Large intestine (tissue), 3 donors: ENCODE data around the gene LAMC1. TPM values are rescaled to one million over a fixed set of nuclear protein-coding genes. Genes with fewer than 3 reads are reported as not detected.

Experiments used
- DNase-seq, 2 donors: peaks; one replicate each; pipeline versions ENCODE4 v3.0.0 to v3.0.0-alpha.2; 2013
- H3K27ac ChIP-seq: one replicate; pipeline ENCODE4 v1.5.1; 2013; ENCODE audit warnings: low read length
- H3K27me3 ChIP-seq: 2 replicates; pipeline ENCODE4 v1.6.1; 2013; ENCODE audit warnings: low read length; ENCODE audit not compliant: control insufficient read depth, insufficient read depth
- H3K36me3 ChIP-seq: 2 replicates; pipeline ENCODE4 v1.6.1; 2013; ENCODE audit warnings: low read length; ENCODE audit not compliant: control insufficient read depth, insufficient read depth
- H3K4me1 ChIP-seq: one replicate; pipeline ENCODE4 v1.6.1; 2013; ENCODE audit warnings: low read length; ENCODE audit not compliant: control insufficient read depth, insufficient read depth
- H3K4me3 ChIP-seq: one replicate; pipeline ENCODE4 v1.5.1; 2013; ENCODE audit warnings: low read length
- H3K9me3 ChIP-seq: one replicate; pipeline ENCODE4 v1.6.1; 2013; ENCODE audit warnings: mild to moderate bottlenecking, low read depth, low read length, moderate library complexity; ENCODE audit not compliant: control insufficient read depth
- WGBS: methylation state at CpG from one replicate; pipeline ENCODE4 v1.1.5; 2013; ENCODE audit warnings: low lambda C conversion rate; ENCODE audit not compliant: insufficient coverage; 5-methylcytosine and 5-hydroxymethylcytosine counted together
- polyA plus RNA-seq: library from polyadenylated mRNA; unstranded; fragments of 120-200 nt; gene quantifications from one replicate; pipeline ENCODE4 v1.2.1, GENCODE V29; 2013

LAMC1 gene
- polyA plus RNA-seq, 1 donor: 93.3 TPM

- peaks cover 5% of the 10 kb centered on the region for H3K4me1 ChIP-seq
- no peaks in the 10 kb centered on the region for H3K9me3 ChIP-seq
- no peaks in the 10 kb centered on the region for H3K27me3 ChIP-seq
- no peak for DNase-seq
- no peaks in the 10 kb centered on the region for H3K36me3 ChIP-seq
- no peak overlapping the region for H3K4me3 ChIP-seq
- H3K27ac ChIP-seq: no peak overlapping the region
- WGBS: 0% methylated on average over 1 of the region's 3 CpGs
Measured at GRCh38 chr1:183043254-183043653, 20.0 kb downstream of the LAMC1 start.

GRCh38 chr1:183043872-183044854, 20.9 kb downstream of the LAMC1 start:
- H3K27ac ChIP-seq: no peak overlapping the region
- H3K4me1 ChIP-seq: peaks cover 5% of the 10 kb centered on the region

GRCh38 chr1:183044893-183045649, 21.9 kb downstream of the LAMC1 start:
- no peak for DNase-seq
- Histone ChIP-seq H3K27me3 (no peaks in the 10 kb centered on the region), H3K36me3 (no peaks in the 10 kb centered on the region), H3K27ac (no peak overlapping the region), H3K4me1 (peaks cover 5% of the 10 kb centered on the region), H3K9me3 (no peaks in the 10 kb centered on the region), H3K4me3 (no peak overlapping the region)
- no CpG with 5 or more reads among the region's 2 CpGs for WGBS

More at GRCh38 chr1:183043872-183044854, 20.9 kb downstream of the LAMC1 start:
- no peak overlapping the region for H3K4me3 ChIP-seq
- no peaks in the 10 kb centered on the region for H3K36me3 ChIP-seq
- 71% methylated on average over 6 of the region's 7 CpGs for WGBS
- no peak for DNase-seq
- no peaks in the 10 kb centered on the region for H3K27me3 ChIP-seq
- H3K9me3 ChIP-seq: no peaks in the 10 kb centered on the region

- Histone ChIP-seq H3K27me3 (no peaks in the 10 kb centered on the region), H3K4me1 (peaks cover 5% of the 10 kb centered on the region), H3K27ac (no peak overlapping the region), H3K4me3 (no peak overlapping the region), H3K36me3 (no peaks in the 10 kb centered on the region), H3K9me3 (no peaks in the 10 kb centered on the region)
- WGBS: 64% methylated on average over 2 of the region's 7 CpGs
- no peak for DNase-seq
Measured at GRCh38 chr1:183048087-183049085, 25.2 kb downstream of the LAMC1 start.

GRCh38 chr1:183051546-183051945, 28.3 kb downstream of the LAMC1 start:
- H3K4me3 ChIP-seq: no peak overlapping the region
- WGBS: no CpG with 5 or more reads among the region's 1 CpG
- no peak overlapping the region for H3K27ac ChIP-seq
- no peaks in the 10 kb centered on the region for H3K4me1 ChIP-seq
- H3K27me3 ChIP-seq: no peaks in the 10 kb centered on the region
- no peaks in the 10 kb centered on the region for H3K36me3 ChIP-seq
- H3K9me3 ChIP-seq: no peaks in the 10 kb centered on the region
- no peak for DNase-seq

- no peak overlapping the region for H3K4me3 ChIP-seq
- no peaks in the 10 kb centered on the region for H3K4me1 ChIP-seq
Measured at GRCh38 chr1:183052861-183053260, 29.6 kb downstream of the LAMC1 start.

GRCh38 chr1:183058851-183059502, 35.8 kb downstream of the LAMC1 start:
- WGBS: no CpG with 5 or more reads among the region's 2 CpGs
- no peak for DNase-seq
- Histone ChIP-seq H3K4me3 (no peak overlapping the region), H3K9me3 (no peaks in the 10 kb centered on the region), H3K27me3 (no peaks in the 10 kb centered on the region), H3K27ac (no peak overlapping the region), H3K36me3 (no peaks in the 10 kb centered on the region), H3K4me1 (no peaks in the 10 kb centered on the region)

More at GRCh38 chr1:183052861-183053260, 29.6 kb downstream of the LAMC1 start:
- no peaks in the 10 kb centered on the region for H3K27me3 ChIP-seq
- H3K36me3 ChIP-seq: no peaks in the 10 kb centered on the region
- DNase-seq: no peak
- WGBS: 73% methylated on average over 2 of the region's 5 CpGs
- H3K9me3 ChIP-seq: no peaks in the 10 kb centered on the region
- no peak overlapping the region for H3K27ac ChIP-seq

- Histone ChIP-seq H3K9me3 (no peaks in the 10 kb centered on the region), H3K4me1 (no peaks in the 10 kb centered on the region), H3K4me3 (no peak overlapping the region), H3K27ac (no peak overlapping the region), H3K36me3 (no peaks in the 10 kb centered on the region), H3K27me3 (no peaks in the 10 kb centered on the region)
- no peak for DNase-seq
Measured at GRCh38 chr1:183061194-183061593, 38.0 kb downstream of the LAMC1 start.

- Histone ChIP-seq H3K4me3 (no peak overlapping the region), H3K9me3 (no peaks in the 10 kb centered on the region), H3K4me1 (no peaks in the 10 kb centered on the region), H3K36me3 (no peaks in the 10 kb centered on the region), H3K27me3 (no peaks in the 10 kb centered on the region), H3K27ac (no peak overlapping the region)
- no peak for DNase-seq
- 100% methylated on average over 1 of the region's 1 CpG for WGBS
Measured at GRCh38 chr1:183063349-183063748, 40.1 kb downstream of the LAMC1 start.
